PC-3 (cell line): ENCODE measurements around the gene SERPINE3. TPM values are rescaled to one million over a fixed set of nuclear protein-coding genes. Genes with fewer than 3 reads are reported as not detected.

Experiments
- ATAC-seq: fragments of 200-7000 bp; cut with Tn5 transposase; 2 replicates; pipeline ENCODE4 v1.9.1; 2020; ENCODE audit warnings: mild to moderate bottlenecking, moderate library complexity
- BruUV-seq: library from RNA; stranded (reverse); fragments of 400-500 nt; replicated peaks from 2 replicates; lab custom pipeline; 2021; lab: Mats Ljungman, UMichigan
- CTCF ChIA-PET: fragments of 300-600 bp; sonication (Branson Sonifier 250); formaldehyde crosslinking; loops from one replicate; lab custom pipeline; 2022; ENCODE audit warnings: antibody characterized with exemption; lab: Charles Lee
- POLR2A ChIA-PET: fragments of 300-600 bp; sonication (Branson Sonifier 250); formaldehyde crosslinking; loops from one replicate; lab custom pipeline; 2022; ENCODE audit warnings: antibody characterized with exemption; ENCODE audit not compliant: unreplicated experiment; lab: Charles Lee
- DNase-seq: peaks from one replicate; pipeline ENCODE4 v3.0.0-alpha.2; 2015
- H2AFZ ChIP-seq: fragments of 300-600 bp; sonication (generic); 2 replicates; pipeline ENCODE4 v1.6.0; 2016; ENCODE audit warnings: antibody characterized with exemption, low read length
- H3F3A ChIP-seq: fragments of 300-600 bp; sonication (generic); one replicate; pipeline ENCODE4 v1.6.0; 2017; ENCODE audit warnings: antibody characterized with exemption, low read length, control low read depth, mild to moderate bottlenecking; ENCODE audit not compliant: unreplicated experiment
- H3K27ac ChIP-seq: fragments of 300-600 bp; sonication (generic); 2 replicates; pipeline ENCODE4 v1.5.1; 2016; ENCODE audit warnings: mild to moderate bottlenecking, low read length
- H3K27me3 ChIP-seq: fragments of 300-600 bp; sonication (generic); 2 replicates; pipeline ENCODE4 v1.6.1; 2016; ENCODE audit warnings: low read length, mixed read lengths
- H3K36me3 ChIP-seq: fragments of 300-600 bp; sonication (generic); 2 replicates; pipeline ENCODE4 v1.6.1; 2016; ENCODE audit warnings: low read depth, mixed run types, low read length, mixed read lengths
- H3K4me1 ChIP-seq: fragments of 300-600 bp; sonication (generic); 2 replicates; pipeline ENCODE4 v1.5.1; 2016; ENCODE audit warnings: low read length; ENCODE audit not compliant: insufficient read depth
- H3K4me2 ChIP-seq: fragments of 300-600 bp; sonication (generic); 2 replicates; pipeline ENCODE4 v1.6.0; 2016; ENCODE audit warnings: low read length
- H3K4me3 ChIP-seq: fragments of 300-600 bp; sonication (generic); 2 replicates; pipeline ENCODE4 v1.5.1; 2016; ENCODE audit warnings: mild to moderate bottlenecking, low read length, mixed read lengths
- H3K79me2 ChIP-seq: fragments of 300-600 bp; sonication (generic); 2 replicates; pipeline ENCODE4 v1.6.1; 2017; ENCODE audit warnings: low read length, mixed read lengths
- H3K9ac ChIP-seq: fragments of 300-600 bp; sonication (generic); 2 replicates; pipeline ENCODE4 v1.6.0; 2016; ENCODE audit warnings: mild to moderate bottlenecking, low read length
- H3K9me2 ChIP-seq: fragments of 300-600 bp; sonication (generic); replicated peaks from 2 replicates; pipeline ENCODE4 v1.6.1; 2016; ENCODE audit warnings: mixed run types, low read length, mixed read lengths
- H3K9me3 ChIP-seq: fragments of 300-600 bp; sonication (generic); 2 replicates; pipeline ENCODE4 v1.6.1; 2016; ENCODE audit warnings: low read length, mixed read lengths
- H4K20me1 ChIP-seq: fragments of 300-600 bp; sonication (generic); 2 replicates; pipeline ENCODE4 v1.6.1; 2016; ENCODE audit warnings: low read length, mixed read lengths
- CTCF ChIP-seq: fragments of 300-600 bp; sonication (generic); conservative IDR thresholded peaks from 2 replicates; pipeline ENCODE4 v1.5.1; 2017; ENCODE audit warnings: antibody characterized with exemption, low read depth, mild to moderate bottlenecking, low read length
- EZH2 ChIP-seq: fragments of 300-600 bp; sonication (generic); IDR thresholded peaks from one replicate; pipeline ENCODE4 v1.6.1; 2017; ENCODE audit warnings: antibody characterized with exemption, mild to moderate bottlenecking, low read length; ENCODE audit not compliant: unreplicated experiment
- EZH2phosphoT487 ChIP-seq: fragments of 300-600 bp; sonication (generic); IDR thresholded peaks from 2 replicates; pipeline ENCODE4 v1.6.1; 2018; ENCODE audit warnings: mild to moderate bottlenecking, antibody characterized with exemption, low read length, borderline replicate concordance
- intact Hi-C: fragments of 100-400 bp; cut with micrococcal nuclease; formaldehyde crosslinking; loops from 2 replicates; pipeline ENCODE4 v1.9.0; 2023
- total RNA-seq: library from RNA; depleted of rRNA; stranded (reverse); fragments of >200 nt; gene quantifications from 2 replicates; pipeline ENCODE4 v1.2.3, GENCODE V29; 2014

SERPINE3 gene
- total RNA-seq, 1 experiment from 2014 or later: not detected

DNA sequence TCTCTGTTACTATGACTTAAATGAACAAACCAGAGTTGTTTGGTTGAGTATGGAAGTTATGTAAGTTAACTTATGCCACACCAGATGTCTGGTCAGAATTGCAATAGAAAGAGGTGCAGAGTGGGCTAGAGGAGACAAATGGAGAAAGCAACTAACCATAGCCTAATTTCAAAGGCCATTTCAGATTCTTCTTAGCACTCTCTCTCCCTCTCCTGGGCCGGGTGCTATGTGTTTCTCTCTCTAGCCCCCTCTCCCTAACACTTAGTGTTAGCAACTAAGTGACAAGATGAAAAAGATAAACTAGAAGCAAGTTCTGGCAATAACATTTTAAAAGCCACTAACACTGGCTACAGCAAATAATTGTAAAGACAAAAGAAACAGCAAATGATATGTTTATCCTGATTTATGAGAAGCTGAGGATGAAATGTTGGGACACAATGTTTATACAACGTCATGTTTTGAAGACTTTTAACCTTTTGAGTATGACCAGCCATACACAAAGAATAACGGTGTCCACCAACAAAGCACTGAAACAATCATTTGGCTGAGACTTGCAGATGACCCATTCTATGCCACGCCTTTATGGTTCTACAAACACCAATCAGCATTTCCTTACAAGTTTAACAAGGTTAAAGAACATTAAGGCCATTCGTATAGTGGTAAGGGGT lies 18.6 kb downstream of the SERPINE3 start:
- POLR2A ChIA-PET: no interaction called here
- Histone ChIP-seq H4K20me1 (no peaks in the 10 kb centered on the region), H3K79me2 (no peaks in the 10 kb centered on the region), H3K4me1 (no peaks in the 10 kb centered on the region), H3K4me3 (no peak overlapping the region), H3K9me2 (no peaks in the 10 kb centered on the region), H2AFZ (no peak overlapping the region), H3K9ac (no peak overlapping the region), H3F3A (no peaks in the 10 kb centered on the region), H3K36me3 (no peaks in the 10 kb centered on the region; the same call in 1 of the 2 replicates), H3K4me2 (no peak overlapping the region), H3K9me3 (no peaks in the 10 kb centered on the region), H3K27me3 (no peaks in the 10 kb centered on the region), H3K27ac (no peak overlapping the region)
- no TSS peak for BruUV-seq
- no peak for TF ChIP-seq CTCF
- TF ChIP-seq EZH2: no peak
- TF ChIP-seq EZH2phosphoT487: no peak
- intact Hi-C loops: no loop called here
- DNase-seq (no peak), ATAC-seq (no peak)
- CTCF ChIA-PET: no interaction called here

- BruUV-seq: no TSS peak
- POLR2A ChIA-PET: no interaction called here
- H3K4me3 ChIP-seq: no peak overlapping the region
Measured at GRCh38 chr13:51359352-51359751, 19.9 kb downstream of the SERPINE3 start.

More at GRCh38 chr13:51359352-51359751, 19.9 kb downstream of the SERPINE3 start:
- no peaks in the 10 kb centered on the region for H4K20me1 ChIP-seq
- no peaks in the 10 kb centered on the region for H3K9me2 ChIP-seq
- no peak overlapping the region for H3K9ac ChIP-seq
- H3K27ac ChIP-seq: no peak overlapping the region
- no peaks in the 10 kb centered on the region for H3K79me2 ChIP-seq
- H2AFZ ChIP-seq: no peak overlapping the region
- ATAC-seq: no peak
- no peak for TF ChIP-seq CTCF
- no peak for TF ChIP-seq EZH2phosphoT487
- TF ChIP-seq EZH2: no peak
- H3K9me3 ChIP-seq: no peaks in the 10 kb centered on the region
- H3K4me1 ChIP-seq: no peaks in the 10 kb centered on the region
- intact Hi-C loops: no loop called here
- DNase-seq: no peak
- H3K27me3 ChIP-seq: no peaks in the 10 kb centered on the region
- H3K36me3 ChIP-seq: no peaks in the 10 kb centered on the region; the same call in 1 of the 2 replicates
- no peaks in the 10 kb centered on the region for H3F3A ChIP-seq
- no peak overlapping the region for H3K4me2 ChIP-seq
- CTCF ChIA-PET: no interaction called here
